Measurements from ENCODE around the gene DGCR2. TPM values are rescaled to one million over a fixed set of nuclear protein-coding genes. Genes with fewer than 3 reads are reported as not detected.

DGCR2 gene
- total and polyA plus RNA-seq, 2 of the 8 experiments (the other 6 are each of a cell fraction or from before 2014, with no cell fraction given) = 42.3 to 62.2 TPM

DNA sequence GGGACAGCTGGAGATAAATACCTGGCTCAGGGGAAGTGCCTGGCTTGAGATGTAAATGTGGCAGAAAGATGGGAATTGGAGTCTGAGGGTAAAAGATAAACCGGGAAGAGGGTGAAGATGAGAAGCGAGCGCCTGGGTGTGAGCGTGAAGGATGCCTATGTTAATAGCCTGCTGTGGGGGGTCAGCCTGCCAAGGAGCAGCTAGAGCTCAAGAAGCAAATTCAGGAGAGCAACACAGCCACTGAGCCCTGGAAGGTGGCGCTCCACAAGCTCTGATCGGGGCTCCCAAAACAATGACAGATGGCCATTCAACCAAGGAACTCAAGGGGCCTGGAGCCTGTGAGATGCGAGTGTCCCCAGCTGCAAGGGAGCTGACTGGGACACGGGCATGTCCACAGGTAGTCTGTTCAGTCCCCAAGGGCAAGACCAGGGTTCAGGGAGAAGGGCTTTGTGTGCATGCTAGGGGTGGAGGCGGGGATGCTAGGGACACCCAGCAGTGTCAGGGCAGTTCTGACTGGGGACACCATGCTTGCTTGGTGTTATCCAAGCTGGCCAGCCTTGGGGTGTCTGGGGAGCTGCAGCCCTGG, 25.1 kb upstream of the DGCR2 start:
- Histone ChIP-seq H3K9me3 (ENCODE audit: insufficient read depth in 2 of 2, low read depth in 1 of 2, low read length in 1 of 2) (0 out of 4 replicates have a peak, but pooled peaks cover 0 to 6% of the 10 kb centered on the region in 2 experiments), H2AFZ (ENCODE audit: low read length) (no peak overlapping the region), H3K23me2 (ENCODE audit: low read depth, low read length) (peaks cover 12% of the 10 kb centered on the region; the same call in 1 of the 2 replicates), H3K56ac (replicated peaks; ENCODE audit: insufficient read length, low read depth, low read length) (no peak overlapping the region), H3K27me3 (replicated peaks in 1 of 4; ENCODE audit: control insufficient read depth in 3 of 4, extremely low read depth in 1 of 4, insufficient read depth in 3 of 4, low read length in 3 of 4) (peaks cover 49 to 62% (median 55%) of the 10 kb centered on the region in 4 experiments), H3K4me2 (ENCODE audit: insufficient read depth in 1 of 2, low read depth in 2 of 2, low read length in 2 of 2) (peak overlapping the region in 1 of 2 experiments; percentile 34; a peak in 2 of 4 replicates), H4K91ac (replicated peaks; ENCODE audit: insufficient read length, low read length) (no peak overlapping the region), H3K4me1 (replicated peaks in 1 of 4; ENCODE audit: control insufficient read depth in 3 of 4, insufficient read depth in 4 of 4, low read length in 3 of 4) (peaks cover 0 to 12% (median 6%) of the 10 kb centered on the region in 4 experiments; a peak in 5 of 7 replicates), H3K36me3 (ENCODE audit: control insufficient read depth in 2 of 4, insufficient read depth in 4 of 4, low read length in 3 of 4) (peaks cover 2 to 12% (median 3%) of the 10 kb centered on the region in 4 experiments; a peak in 3 of 8 replicates), H3K79me2 (ENCODE audit: control insufficient read depth in 1 of 2, insufficient read depth in 2 of 2, low read length in 2 of 2) (peaks cover 0 to 10% of the 10 kb centered on the region in 2 experiments; a peak in 2 of 4 replicates), H2BK5ac (ENCODE audit: low read depth, low read length) (0 out of 2 replicates have a peak overlapping the region, but pooled peaks have one; percentile 9), H2BK12ac (ENCODE audit: low read depth, low read length) (peak overlapping the region; percentile 22), H2BK120ac (replicated peaks; ENCODE audit: low read depth, low read length) (no peak overlapping the region), H3K79me1 (ENCODE audit: low read depth, low read length) (no peaks in the 10 kb centered on the region; the same call in 1 of the 2 replicates), H4K8ac (ENCODE audit: extremely low read depth, insufficient read depth, low read length) (no peak overlapping the region), H2BK20ac (ENCODE audit: low read length) (no peak overlapping the region), H3K23ac (ENCODE audit: insufficient read length) (no peak overlapping the region), H3K4me3 (ENCODE audit: extremely low read depth in 1 of 4, insufficient read depth in 2 of 4, low read depth in 3 of 4, low read length in 4 of 4) (no peak overlapping the region), H3K27ac (ENCODE audit: low read depth, low read length) (no peak overlapping the region), H3K4ac (replicated peaks; ENCODE audit: insufficient read length, low read depth, low read length) (no peak overlapping the region), H4K5ac (ENCODE audit: insufficient read length, low read depth, low read length) (no peak overlapping the region), H4K20me1 (replicated peaks in 1 of 2; ENCODE audit: control insufficient read depth in 1 of 2, insufficient read depth in 2 of 2, low read length in 2 of 2) (peaks cover 2 to 11% of the 10 kb centered on the region in 2 experiments), H3K14ac (ENCODE audit: insufficient read length) (no peak overlapping the region), H2AK5ac (ENCODE audit: low read depth, low read length) (no peak overlapping the region), H2BK15ac (ENCODE audit: low read length) (no peak overlapping the region), H3K9ac (replicated peaks in 1 of 4; ENCODE audit: extremely low read depth in 1 of 4, low read depth in 3 of 4, low read length in 3 of 4) (no peak overlapping the region), H3K18ac (ENCODE audit: extremely low read depth, low read length) (no peak overlapping the region)
- CTCF ChIA-PET (ENCODE audit: partially characterized antibody) = interaction anchor here (0.6 to 5.0 kb wide), 11 partner anchors 9 to 137 kb away, joined by 3 to 37 read pairs (median 6); partner anchors contain the start of genes DGCR2 and SLC25A1
- DNase-seq (ENCODE audit: low read depth in 1 of 2, low spot score in 2 of 2) (no peak), FAIRE-seq (peak; percentile 36)
- POLR2A ChIA-PET (ENCODE audit: partially characterized antibody) = interaction anchor here (1.1 to 2.3 kb wide), 4 partner anchors 11 to 24 kb away, joined by 3 to 7 read pairs (median 4); no protein-coding TSS in a partner anchor
- 40% methylated on average over 6 of the region's 9 CpGs; no CpG with 5 or more reads in 1 of the 2 experiments for WGBS, 2 experiments (ENCODE audit: extremely low coverage in 1 of 2, insufficient coverage in 1 of 2, insufficient read length in 1 of 2, insufficient replicate concordance in 2 of 2, low coverage in 1 of 2, low lambda C conversion rate in 2 of 2, missing lambda C conversion rate in 1 of 2)
- no peak for TF ChIP-seq TAF7 (optimal IDR thresholded peaks at IDR 0.05; ENCODE audit: borderline replicate concordance, low read depth, low read length)
- TF ChIP-seq CTBP2 (IDR thresholded peaks at IDR 0.05; ENCODE audit: borderline replicate concordance, insufficient read depth, insufficient read length, low read length) = no peak
- no peak for TF ChIP-seq RXRA (IDR thresholded peaks at IDR 0.05; ENCODE audit: insufficient read depth, low read depth, low read length)
- TF ChIP-seq HDAC2 (IDR thresholded peaks at IDR 0.05; ENCODE audit: borderline replicate concordance in 1 of 2, low read depth in 2 of 2, low read length in 2 of 2) = no peak

All from H1 (cell line).